Measurements from ENCODE around the gene KCNAB3.

Gene KCNAB3

DNA sequence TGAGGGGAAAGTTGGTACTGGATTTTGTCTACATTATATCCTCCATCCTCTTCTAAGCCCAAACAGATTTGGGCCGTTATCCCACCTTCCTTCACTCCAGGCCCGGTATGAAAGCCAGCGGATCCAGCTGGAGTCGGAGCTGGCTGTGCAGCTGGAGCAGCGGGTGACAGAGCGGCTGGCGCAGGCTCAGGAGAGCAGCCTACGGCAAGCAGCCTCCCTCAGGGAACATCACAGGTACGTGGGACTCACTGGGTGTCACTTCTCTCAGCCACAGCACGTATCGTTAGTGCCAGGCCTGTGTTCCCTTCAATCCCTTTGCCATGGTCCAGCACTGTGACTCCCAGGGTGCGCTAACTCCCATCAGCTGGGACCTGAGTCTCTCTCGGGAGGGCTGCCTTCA, 13.6 kb upstream of the KCNAB3 start:
- DNase-seq (ENCODE audit: extremely low read depth in 1 of 2, low read depth in 1 of 2) = no peak

DNA sequence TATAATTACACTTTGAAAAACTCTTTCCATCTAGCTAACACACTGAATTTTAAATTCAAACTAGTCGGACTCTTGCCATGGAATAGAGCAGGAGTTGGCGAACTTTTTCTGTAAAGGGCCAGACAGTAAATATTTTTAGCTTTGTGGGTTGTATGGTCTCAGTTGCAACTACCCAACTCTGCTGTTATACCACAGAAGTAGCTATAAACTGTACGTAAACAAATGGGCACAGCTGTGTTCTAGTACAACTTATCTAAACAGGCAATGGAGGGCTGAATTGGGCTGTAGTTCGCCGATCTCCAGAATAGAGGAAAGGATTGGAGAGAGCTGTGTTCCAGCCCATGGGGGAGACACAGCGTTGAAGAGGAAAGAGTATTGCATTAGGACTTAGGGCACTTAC, 11.1 kb upstream of the KCNAB3 start:
- DNase-seq (ENCODE audit: extremely low read depth in 1 of 2, low read depth in 1 of 2) = no peak

- no peak for DNase-seq (ENCODE audit: extremely low read depth in 1 of 2, low read depth in 1 of 2)
Observed at GRCh38 chr17:7940034-7940433, 10.4 kb upstream of the KCNAB3 start.

GRCh38 chr17:7935859-7936258, 6.2 kb upstream of the KCNAB3 start:
- no peak for DNase-seq (ENCODE audit: extremely low read depth in 1 of 2, low read depth in 1 of 2)

GRCh38 chr17:7932949-7933348, 3.3 kb upstream of the KCNAB3 start:
- no peak for DNase-seq (ENCODE audit: extremely low read depth in 1 of 2, low read depth in 1 of 2)

- no peak for DNase-seq (ENCODE audit: extremely low read depth in 1 of 2, low read depth in 1 of 2)
Observed at GRCh38 chr17:7932483-7932891, 2.8 kb upstream of the KCNAB3 start.

- peak; percentile 100 for DNase-seq (ENCODE audit: extremely low read depth in 1 of 2, low read depth in 1 of 2)
Observed at GRCh38 chr17:7931709-7932482, 2.2 kb upstream of the KCNAB3 start, which contains the start of the genes CNTROB and TRAPPC1. Gene CNTROB, plus strand, starts transcription at chr17:7932206. Its CDS starts 874 bp downstream, at chr17:7933080. Gene TRAPPC1, minus strand, starts transcription at chr17:7931946. Its CDS starts 117 bp downstream, at chr17:7931829.

- no peak for DNase-seq (ENCODE audit: extremely low read depth in 1 of 2, low read depth in 1 of 2)
Observed at GRCh38 chr17:7930841-7931631, 1.4 kb upstream of the KCNAB3 start.

DNA sequence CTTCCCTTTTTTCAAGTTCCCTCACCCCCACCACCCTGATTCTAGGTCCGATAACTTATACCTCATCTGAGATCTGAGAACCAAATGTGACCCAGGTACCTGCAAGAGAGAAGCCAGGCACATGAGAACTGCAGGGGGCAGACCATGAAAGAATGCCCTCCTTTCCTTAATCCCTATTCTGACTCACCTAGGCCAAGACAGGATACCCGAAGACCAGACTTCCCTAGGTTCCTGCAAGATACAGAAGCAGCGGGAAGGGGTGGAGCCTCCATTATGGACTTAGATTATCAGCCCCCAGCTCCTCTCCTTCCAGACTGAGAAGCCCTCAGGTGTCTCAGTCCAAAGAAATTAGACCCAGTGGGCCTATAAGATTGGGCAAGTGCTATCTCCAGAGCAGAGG, 2.1 kb downstream of the KCNAB3 start:
- no peak for DNase-seq (ENCODE audit: extremely low read depth in 1 of 2, low read depth in 1 of 2)

GRCh38 chr17:7922845-7923628, 6.6 kb downstream of the KCNAB3 start:
- DNase-seq (ENCODE audit: extremely low read depth in 1 of 2, low read depth in 1 of 2) = peak; percentile 48 to 61

DNA sequence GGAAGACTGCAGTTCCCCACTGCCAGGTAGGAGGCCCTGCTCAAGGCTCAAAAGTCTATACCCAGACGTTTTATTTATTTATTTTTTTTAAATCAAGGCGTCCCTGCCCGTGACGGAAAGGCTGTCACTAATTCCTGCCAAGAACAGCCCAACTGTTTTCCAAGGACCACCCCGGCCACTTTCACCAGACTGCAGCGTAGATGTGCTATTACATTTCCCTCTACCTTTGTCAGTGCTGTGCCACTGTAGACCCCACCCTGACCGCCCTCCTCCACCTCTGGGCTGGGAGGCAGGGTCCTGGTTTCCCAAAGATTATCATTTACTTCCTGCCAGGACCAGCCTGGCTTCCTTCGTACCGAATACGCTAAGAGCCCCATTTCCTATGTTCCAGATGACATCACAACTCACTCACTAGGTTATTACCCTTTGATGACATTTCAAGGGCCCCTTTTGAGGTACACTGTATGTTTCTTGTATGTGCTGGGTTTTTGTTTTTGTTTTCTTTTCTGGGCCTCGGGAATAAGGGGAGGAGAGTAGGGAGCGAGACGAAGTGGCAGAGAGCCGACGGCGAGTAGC, 7.3 kb downstream of the KCNAB3 start:
- DNase-seq (ENCODE audit: extremely low read depth in 1 of 2, low read depth in 1 of 2) = no peak

DNA sequence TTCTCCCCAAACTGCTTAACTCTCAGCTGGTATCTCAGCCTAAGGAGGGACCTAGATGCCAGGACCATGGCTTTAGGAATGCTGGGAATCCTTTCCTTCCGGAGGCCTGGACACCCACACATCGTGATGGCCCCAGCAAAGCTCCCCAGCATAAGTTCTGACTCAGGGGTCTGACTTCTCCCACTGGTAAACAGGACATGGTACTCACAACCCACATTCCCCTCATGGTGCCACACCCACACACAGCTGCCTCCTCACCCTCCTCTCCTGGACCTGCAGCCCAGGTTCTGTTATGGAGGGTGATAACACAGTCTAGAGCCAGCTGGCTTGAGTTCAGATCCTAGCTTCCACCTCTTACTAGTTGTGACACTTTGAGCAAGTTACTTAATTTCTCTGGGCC, 12.8 kb downstream of the KCNAB3 start:
- DNase-seq (ENCODE audit: extremely low read depth in 1 of 2, low read depth in 1 of 2) = no peak

DNA sequence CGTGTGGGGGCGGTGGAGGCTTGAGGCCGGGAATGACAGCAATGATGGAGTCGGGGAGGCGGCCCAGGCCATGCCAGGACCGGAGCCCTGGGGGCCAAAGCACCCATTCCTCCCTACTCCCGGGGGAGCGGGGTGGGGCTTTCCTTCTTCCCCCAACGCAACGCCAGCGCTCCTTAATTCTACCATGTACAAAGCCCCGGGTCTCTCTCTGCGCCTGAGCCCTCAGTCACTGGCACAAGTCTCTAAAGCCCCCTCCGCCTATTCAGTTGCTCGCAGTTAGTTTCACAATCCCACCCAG, 13.3 kb downstream of the KCNAB3 start:
- no peak for DNase-seq (ENCODE audit: extremely low read depth in 1 of 2, low read depth in 1 of 2)

DNA sequence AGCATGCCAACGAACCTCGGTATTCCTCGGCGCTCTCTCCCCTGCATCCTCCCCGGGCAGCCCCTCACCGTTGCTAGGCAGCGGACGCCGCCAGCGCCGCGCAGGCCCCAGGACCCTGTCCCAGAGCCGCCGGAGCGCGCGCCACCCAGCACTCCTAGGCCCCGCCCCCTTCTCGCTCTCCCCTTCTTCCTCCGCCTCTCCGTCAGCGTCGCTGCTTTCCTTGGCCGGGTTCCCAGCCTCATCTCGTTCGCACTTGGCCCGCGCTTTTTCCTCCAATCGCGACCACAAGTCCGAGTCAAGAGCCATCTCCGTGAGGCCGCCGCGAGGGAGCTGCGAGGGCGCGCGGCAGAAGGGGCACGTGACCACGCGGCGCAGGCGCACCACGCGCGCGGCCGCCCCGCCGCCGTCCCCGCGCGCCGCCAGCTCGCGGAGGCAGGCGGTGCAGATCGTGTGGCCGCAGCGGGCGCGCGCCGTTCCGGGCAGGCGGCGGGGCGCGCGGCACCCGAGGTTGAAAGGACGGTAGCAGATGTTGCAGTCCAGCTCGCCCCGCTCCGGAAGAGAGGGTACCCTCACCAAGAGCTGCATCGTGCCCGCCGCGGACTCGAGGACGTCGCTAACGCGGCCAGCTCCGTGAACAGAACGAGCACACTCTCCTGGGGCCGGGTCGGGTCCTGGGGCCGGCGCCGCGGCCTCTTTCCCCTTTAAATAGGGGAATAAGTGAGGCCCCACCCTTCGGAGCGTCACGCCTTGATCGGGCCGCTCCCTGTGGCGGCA, 13.9 kb downstream of the KCNAB3 start, which contains the start of gene RNF227:
RNF227 (minus strand) TSS at position 679 of the 774 bp plus-strand sequence; CDS start at position 585, 94 bp downstream.
- peak; percentile 73 to 85 for DNase-seq (ENCODE audit: extremely low read depth in 1 of 2, low read depth in 1 of 2)

DNA sequence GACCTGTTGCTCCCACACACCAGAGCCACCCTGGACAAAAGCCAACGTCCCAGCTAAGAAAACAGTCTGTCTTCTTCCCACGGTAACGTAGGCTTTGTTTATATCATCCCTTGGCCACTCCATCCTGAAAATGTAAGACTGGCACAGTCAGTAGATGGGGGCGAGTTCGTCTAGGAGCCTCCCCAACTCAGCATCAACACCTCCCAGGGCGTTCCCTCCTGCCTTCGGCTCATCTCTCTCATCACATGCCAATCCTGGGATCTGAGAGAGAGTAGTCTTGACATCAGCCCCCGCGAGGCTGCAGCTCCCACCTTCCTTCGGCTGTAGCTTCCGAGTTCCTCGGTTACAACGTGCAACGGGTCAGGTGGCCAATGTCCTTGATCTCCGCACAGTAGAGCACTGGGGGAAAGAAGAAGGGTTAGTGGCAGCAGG, 14.5 kb downstream of the KCNAB3 start:
- DNase-seq (ENCODE audit: extremely low read depth in 1 of 2, low read depth in 1 of 2) = no peak

DNA sequence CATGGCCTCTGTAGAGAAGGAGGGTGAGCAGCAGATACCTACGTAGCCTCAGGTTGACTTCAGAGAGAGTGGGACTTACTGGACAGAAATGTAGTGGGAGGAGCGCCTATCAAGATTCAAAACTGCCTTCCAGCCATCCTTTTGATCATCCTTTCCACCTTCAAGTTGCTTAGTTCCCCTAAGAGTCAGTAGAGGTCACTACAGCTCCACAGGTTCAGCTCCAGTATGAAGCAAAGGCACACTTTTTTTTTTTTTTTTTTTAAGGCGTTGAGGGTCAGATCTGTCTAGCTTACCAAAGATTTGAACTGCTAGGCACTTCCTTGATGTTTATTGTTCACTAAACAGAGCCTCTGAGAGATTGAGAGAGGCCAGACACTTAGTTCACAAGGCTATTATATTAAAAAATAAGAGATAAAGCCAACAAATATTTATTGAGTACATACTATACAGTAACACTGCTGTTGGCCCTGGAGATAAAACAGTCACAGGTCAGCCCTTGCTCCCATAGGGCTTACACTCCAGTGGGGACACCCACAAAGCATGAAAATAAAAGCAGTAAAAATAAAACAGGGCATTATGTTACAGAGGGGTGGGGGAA, 16.6 kb downstream of the KCNAB3 start:
- DNase-seq (ENCODE audit: extremely low read depth in 1 of 2, low read depth in 1 of 2) = no peak

DNA sequence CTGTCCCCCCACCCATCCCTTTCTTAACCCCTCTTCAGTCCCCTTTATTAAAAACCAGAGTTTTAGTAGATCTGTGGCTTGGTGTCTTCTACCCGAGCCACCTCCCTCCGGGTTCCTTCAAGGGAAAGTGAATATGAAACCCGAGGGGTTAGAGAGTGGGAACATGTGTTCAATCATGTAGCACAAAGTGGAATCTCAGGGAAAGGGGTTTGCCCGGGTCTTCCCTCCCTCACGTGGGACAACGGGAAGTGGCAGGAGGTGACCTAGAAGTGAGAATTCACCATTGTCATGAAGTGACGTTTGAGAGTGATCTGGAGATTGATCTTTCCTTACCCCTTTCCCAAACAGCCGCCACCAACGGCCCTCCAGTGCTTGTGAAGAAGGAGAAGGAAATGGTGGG, 18.5 kb downstream of the KCNAB3 start:
- no peak for DNase-seq (ENCODE audit: extremely low read depth in 1 of 2, low read depth in 1 of 2)

- no peak for DNase-seq (ENCODE audit: extremely low read depth in 1 of 2, low read depth in 1 of 2)
Observed at GRCh38 chr17:7910711-7911110, 18.9 kb downstream of the KCNAB3 start.

DNA sequence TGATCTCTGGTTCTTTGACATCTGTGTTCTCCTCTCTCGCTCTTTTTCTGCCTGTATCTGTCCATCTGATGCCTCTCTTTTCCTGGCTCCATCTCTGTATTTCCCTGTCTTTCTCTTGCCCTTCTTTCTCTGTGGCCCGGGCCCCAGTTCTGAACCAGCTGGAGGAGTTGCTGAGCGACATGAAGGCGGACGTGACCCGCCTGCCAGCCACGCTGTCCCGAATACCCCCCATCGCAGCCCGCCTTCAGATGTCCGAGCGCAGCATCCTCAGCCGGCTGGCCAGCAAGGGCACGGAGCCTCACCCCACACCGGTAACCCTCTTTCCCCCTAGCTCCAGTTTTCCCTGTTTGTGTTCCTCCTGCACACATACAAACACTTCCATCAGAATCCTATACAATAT, 19.4 kb downstream of the KCNAB3 start:
- no peak for DNase-seq (ENCODE audit: extremely low read depth in 1 of 2, low read depth in 1 of 2)

- no peak for DNase-seq (ENCODE audit: extremely low read depth in 1 of 2, low read depth in 1 of 2)
Observed at GRCh38 chr17:7909089-7909488, 20.6 kb downstream of the KCNAB3 start.
